ENCODE results near the gene DIP2C.

DNA sequence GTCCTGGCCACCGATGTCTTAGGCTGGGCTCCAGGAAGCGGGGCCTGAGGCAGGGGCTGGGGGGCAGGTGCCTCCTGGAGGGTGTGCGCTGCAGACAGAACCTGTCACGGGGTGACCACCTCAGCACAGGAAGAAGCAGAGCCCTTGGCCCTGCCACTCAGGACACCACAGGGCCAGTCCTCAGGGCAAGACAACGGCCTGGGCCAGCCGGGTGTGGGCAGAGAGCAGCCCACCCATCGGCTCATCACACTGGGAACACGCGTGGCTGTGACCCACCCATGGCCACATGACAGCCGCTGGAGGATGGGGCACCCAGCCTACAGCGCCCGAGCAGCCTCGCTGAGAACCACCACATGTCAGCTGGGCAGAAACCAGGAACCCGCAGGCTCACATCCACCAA is 5.9 kb upstream of the DIP2C start:
- TF ChIP-seq CTBP1 (IDR thresholded peaks at IDR 0.05; ENCODE audit: borderline replicate concordance): no peak
- TF ChIP-seq HDGF (IDR thresholded peaks at IDR 0.05; ENCODE audit: borderline replicate concordance): no peak
- TF ChIP-seq SUZ12 (IDR thresholded peaks at IDR 0.05): no peak
- TF ChIP-seq, protein P1, sequence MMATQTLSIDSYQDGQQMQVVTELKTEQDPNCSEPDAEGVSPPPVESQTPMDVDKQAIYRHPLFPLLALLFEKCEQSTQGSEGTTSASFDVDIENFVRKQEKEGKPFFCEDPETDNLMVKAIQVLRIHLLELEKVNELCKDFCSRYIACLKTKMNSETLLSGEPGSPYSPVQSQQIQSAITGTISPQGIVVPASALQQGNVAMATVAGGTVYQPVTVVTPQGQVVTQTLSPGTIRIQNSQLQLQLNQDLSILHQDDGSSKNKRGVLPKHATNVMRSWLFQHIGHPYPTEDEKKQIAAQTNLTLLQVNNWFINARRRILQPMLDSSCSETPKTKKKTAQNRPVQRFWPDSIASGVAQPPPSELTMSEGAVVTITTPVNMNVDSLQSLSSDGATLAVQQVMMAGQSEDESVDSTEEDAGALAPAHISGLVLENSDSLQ (IDR thresholded peaks at IDR 0.05): no peak
- no peak for TF ChIP-seq ZNF384 (IDR thresholded peaks at IDR 0.05)

Data from HEK293T (cell line).